HG02759 (cell line): ENCODE results near the gene ERC1.
"Not testable (repeated sequence)": the region's sequence is repeated elsewhere in the genome, so short reads cannot be mapped to it uniquely, and the experiment has no call there.

ENCODE experiments used
- ATAC-seq: cut with Tn5 transposase; IDR thresholded peaks from one replicate; pipeline ENCODE4 v1.9.1; 2021; ENCODE audit warnings: mild to moderate bottlenecking, moderate library complexity; ENCODE audit not compliant: unreplicated experiment

ERC1 gene

DNA sequence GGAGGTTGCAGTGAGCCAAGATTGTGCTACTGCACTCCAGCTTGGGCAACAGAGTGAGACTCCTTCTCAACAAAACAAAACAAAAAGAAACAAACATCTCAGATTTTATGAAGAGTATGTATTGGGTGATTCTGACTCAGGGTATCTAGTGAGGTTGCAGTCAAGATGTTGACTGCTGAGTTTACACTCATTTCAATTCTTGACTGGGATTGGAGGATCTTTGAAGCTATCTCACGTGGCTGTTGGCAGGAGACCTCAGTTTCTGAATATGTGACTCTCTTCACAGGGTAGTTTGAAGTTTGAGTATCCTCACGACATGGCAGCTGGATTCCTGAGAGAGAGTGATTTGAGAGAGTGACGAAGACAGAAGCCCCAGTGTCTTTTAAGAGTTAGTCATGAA lies 29.4 kb downstream of the ERC1 start:
- ATAC-seq = no peak

DNA sequence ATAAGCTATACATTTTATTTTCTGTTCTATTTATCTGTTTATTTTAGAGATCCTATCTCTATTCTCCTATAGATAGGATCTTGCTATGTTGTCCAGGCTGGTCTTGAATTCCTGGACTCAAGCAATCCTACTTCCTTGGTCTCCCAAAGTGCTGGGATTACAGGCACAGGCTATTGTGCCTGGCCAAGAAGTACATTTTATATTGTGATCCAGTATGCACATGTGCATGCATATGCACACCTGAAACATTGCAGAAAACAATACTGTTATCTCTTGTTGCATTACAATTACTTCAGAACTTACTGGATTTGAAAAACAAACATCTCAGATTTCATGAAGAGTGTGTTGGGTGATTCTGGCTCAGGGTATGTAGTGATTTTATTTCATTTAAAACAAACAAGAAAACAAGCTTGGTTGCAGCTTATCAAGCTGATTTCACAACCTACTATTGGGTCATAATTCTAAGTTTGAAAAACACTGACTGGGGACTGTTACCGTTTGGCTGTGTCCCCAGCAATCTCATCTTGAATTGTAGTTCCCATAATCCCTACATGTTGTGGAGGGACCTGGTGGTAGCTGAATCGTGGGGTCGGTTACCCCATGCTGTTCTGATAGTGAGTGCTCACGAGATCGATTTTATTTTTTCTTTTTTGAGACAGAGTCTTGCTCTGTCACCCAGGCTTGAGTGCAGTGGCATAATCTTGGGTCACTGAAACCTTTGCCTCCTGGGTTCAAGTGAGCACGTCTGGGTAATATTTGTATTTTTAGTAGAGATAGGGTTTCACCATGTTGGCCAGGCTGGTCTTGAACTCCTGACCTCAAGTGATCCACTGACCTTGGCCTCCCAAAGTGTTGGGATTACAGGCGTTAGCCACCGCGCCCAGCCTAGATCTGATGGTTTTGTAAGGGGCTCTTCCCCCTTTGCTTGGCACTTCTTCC lies 31.3 kb downstream of the ERC1 start:
- ATAC-seq = no peak

DNA sequence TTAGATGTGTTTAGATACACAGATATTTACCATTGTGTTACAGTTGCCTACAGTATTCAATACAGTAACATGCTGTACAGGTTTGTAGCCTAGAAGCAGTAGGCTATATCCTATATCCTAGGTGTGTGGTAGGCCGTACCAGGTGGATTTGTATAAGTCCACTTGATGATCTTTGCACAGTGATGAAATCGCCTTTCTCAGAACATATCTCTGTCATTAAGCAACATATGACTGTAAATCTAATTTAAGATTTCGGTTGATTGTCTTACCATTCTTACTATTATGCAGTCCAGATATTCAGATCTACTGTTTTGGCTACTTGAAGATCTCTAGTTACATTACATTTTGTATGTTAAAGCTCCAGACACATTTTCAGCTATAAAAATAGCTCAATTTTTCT lies 39.8 kb downstream of the ERC1 start:
- ATAC-seq = no peak

DNA sequence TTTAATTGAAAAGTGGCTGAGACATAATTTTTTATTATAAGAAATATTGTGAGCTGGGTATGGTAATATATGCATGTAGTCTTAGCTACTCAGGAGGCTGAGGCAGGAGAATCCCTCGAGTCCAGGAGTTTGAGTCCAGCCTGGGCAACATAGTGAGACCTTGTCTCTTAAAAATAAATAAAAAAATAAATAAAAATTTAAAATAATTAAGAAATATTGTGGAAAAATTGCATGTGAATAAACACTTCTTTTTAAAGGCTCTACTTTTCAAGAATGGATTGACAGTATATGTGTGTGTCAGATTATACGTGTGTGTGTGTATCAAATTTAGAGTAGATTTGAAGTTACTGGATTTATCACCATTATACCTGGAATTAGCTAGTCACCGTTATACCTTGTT lies 43.2 kb downstream of the ERC1 start:
- ATAC-seq = no peak

DNA sequence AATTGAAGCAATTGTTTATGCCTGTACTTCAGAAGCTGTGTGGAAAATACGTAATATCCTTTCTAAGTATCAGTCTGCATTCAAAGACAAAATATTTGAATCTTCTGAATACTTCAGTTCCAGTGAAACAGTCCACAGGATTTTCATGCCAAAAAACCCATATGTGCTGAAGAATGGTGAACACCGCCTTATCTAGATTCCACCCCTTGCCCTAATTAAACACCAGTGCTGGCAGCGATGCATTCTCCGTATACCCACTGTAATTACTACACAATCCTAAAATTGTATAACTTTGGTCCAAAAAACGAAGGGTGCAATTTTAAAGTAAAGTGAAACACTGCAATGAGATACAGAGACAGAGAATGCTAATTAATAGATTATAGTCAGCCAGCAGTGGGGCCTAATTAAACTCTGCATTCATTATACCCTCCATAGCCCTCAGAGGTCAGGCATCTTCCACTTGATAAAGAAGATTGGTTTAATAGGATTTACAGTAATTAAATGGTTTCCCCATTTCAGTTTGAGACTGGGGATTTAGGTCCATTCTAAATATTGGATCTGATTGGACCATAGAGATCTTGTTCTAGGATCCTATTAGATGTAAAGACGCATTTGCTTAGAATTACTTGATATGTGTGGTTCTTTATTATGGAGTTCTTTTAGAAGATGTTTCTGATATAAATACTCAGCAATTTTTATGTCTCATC lies 43.9 kb downstream of the ERC1 start:
- no peak for ATAC-seq

DNA sequence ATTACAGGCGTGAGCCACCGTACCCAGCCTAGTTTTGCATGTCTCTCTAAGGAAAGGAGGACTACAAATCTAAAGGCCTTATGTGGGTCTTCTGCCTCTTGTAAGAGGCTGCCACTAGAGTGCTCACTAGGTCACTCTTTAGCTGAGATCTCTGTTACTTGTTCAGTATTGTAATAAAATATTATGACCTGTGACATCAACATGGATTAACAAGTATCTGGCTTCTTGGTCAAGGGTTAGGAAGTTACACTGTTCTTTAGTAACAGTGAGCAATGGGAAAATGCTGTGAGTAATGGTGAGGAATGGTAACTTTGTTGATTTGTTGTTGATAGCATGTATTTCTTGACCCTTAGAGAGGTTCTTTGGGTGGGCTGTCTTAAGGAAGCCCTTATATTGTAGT lies 50.5 kb downstream of the ERC1 start:
- ATAC-seq = no peak

DNA sequence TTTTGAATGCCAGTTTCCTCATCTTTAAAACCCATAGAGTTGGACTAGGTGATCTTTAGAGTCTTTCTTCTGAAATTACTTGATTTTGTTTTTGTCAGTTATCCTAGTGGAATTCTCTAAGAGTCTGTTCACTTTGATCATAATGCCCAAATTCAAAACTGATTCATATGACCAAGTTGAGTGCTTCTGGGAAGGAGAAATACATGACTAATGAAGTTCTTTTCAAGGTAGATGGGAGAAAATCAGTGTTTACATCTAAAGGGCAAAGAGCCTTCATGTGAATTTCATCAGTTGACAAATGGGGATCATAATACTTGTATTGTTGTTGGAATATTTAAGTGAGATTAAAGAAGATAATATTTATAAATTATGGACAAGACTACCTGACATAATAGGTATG lies 53.2 kb downstream of the ERC1 start:
- no peak for ATAC-seq

DNA sequence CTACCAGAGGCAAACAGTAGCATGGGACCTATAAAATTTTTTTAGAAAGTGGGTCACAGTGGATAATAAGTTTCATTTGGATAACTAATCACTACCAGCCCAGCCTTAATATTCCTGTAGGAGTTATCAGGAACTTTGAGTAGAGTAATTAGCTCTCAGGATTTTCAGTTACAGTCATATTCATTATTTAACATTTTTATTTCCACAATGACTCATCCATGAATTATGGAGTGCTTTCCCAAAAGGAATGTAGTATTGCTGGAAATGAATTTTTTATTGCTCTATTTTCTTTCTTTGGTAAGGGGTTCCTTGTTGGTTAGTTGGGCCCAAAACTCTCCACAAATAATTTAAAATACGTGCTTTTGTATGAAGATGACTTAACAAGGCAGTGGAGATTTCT lies 53.7 kb downstream of the ERC1 start:
- no peak for ATAC-seq

DNA sequence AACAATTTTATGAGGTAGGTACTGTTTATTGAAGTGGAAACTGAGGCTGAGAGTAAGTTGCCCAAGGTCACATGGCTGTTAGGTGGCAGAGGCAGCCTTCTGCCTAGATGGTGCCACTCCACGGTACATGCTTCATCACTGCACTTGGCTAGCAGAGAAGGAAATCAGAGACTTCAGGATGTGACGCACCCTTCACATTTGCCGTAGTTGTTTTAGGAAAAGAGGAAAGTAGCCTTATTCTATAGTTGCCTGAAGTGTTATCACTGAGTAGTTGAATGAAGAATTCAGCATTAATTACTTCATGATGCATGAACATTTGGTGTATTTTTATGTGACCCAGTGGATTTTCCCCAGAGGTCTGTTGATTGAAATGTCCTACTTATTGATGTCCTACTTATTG lies 55.7 kb downstream of the ERC1 start:
- ATAC-seq = no peak

DNA sequence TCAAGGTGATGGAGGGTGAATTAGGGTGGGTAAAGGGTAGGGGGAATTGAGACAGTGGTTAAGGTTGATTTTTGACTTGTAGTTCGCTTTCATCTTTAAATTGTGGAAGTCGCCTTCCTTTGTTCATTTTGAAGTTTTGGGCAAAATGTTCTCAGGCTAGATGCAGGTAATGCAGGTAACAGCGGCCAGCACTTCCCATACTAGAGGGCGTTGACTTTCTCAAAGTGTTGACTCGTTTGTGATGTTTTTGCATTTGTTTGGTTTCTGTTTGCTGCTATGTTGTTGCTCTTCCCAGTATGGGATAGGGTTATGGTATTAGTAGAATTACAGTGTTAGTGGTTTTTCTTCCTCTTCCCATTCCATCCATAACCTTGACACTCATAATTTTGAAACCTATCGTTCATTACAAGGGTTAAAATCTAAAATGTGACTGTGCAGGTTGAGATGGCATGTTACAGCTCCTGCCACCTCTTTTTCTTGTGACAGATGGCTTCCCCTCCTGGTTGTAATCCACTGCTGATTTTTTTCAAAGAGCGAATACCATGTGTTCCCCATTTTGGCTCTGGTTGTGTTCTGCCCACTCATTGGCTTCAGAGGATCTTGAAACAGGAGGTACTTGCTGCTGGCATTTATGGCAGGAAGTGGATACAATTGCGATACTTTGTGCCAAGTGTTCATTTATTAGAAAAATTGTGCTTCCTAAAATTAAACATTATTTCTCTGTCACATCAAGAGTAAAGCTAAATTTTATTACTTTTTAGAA lies 57.1 kb downstream of the ERC1 start:
- ATAC-seq = no peak

DNA sequence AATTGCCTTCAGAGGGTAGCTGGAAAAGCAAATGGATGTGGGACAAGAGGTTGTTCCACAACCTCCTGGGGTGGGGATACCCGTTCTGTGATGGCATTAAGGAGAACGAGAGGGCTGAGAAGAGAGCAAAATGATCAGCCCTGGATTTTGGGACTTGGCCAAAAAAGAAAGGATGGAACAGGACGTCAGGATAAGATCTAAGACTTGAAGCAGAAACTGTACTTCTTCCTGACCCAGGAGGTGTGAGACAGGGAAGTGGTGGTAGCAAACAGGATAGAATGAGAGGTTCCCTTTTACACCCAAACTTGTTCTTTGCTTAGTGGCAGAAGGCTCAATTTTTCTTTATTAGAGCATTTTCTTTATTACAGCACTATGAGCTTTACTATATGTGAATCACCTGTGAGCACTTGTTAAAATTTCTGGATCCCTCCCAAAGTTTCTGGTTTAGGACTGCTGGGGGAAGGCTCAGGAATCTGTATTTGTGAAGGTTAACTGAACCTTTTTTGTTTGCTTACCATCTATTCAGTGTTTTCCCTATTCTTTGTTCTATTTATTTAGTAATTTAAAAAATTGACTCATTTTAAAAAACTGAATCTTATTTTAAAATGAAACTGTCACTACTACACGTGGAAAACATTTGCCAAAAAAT lies 59.2 kb downstream of the ERC1 start:
- ATAC-seq = no peak

DNA sequence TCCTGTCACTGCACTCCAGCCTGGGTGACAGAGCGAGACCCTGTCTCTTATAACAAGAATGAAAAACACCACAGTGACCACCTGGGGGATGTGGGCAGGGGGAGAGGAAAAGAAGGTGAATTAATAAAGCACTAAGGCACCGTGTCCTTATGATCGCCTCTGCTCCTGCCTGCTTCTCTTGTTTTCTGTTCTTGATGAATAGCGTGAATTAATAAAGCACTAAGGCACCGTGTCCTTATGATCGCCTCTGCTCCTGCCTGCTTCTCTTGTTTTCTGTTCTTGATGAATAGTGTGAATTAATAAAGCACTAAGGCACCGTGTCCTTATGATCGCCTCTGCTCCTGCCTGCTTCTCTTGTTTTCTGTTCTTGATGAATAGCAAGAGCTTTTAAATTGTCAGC lies 60.6 kb downstream of the ERC1 start:
- ATAC-seq = not testable (repeated sequence)

DNA sequence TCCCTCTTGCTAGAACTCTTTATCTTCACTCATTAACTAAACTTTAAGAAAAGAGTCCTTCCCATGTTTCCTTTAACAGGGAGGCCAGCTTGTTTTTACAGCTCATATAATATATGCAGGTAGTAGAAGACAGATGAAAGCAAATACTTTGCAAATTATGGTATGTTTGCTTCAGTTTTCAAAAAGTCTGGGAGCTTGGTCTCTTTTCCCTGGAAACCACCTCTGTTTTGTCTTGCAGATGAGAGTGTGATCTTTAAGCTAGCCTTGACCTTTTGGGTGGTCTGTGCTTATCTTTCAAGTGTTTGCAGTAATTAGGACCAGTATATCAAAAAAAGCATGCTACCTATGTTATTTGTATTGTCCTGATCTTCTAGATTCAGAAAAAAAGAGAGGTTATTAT lies 62.7 kb downstream of the ERC1 start:
- ATAC-seq = no peak

DNA sequence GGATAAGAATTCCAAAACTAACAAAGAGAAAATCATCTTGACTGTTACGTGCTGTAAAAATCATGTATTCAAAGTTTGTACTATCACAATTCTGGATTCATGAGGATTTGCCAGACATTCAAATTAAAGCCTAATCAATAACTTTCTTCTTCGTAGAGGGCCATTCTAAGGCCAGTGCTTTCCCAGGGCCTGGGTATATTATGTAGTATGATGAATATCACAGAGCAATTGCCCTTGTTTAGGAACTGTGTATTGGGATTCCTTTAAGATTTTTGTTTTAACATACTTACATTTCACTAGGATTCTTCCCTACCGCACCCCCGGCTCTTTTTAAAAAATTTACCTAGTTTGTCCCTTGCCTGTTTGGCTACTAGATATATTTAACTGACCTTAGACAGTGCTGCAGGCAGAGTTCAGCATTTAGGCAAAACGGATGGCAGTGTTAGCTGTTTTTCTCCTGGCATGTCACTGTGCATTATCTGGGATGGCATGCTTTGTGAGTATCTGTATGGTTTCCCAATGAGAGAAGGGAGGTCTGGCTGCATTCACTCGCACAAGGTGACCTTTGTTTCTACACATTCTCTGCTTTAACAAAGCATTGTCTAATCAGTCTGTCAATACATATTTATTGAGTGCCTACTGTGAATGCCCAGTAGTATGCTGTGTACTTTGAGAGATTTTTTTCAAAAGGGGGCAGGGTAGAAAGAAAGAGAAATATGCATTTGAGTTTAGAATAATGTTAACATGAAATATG lies 63.3 kb downstream of the ERC1 start:
- ATAC-seq = no peak

DNA sequence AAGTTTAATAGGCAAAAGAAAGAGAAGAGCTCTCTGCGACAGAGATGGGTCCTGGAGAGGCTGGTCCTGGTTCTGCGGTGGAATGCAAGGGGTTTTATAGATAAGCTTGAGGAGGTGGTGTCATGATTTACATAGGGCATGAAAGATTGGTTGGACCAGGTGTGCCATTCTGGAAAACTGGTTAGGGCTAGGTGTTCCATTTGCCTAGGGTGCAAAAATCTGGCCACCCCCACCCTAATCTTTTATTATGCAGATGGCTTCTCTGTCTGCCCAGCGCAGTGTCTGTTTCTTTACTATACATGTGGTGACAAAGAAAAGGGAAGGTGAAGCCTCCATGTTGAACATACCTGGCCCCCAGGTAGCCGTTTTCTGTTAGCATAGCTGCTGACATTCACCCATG lies 65.4 kb downstream of the ERC1 start:
- no peak for ATAC-seq

DNA sequence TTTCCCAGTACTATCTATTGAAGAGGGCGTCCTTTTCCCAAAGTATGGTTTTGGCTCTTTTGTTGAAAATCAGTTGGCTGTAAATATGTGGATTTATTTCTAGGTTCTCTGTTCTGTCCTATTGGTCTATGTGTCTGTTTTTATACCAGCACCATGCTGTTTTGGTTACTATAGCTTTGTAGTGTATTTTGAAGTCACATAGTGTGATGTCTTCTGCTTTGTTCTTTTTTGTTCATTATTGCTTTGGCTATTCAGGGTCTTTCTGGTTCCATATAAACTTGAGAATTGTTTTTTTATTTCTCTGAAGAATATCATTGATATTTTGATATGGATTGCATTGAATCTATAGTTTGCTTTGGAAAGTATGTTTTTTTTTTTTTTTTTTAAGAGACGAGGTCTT lies 67.4 kb downstream of the ERC1 start:
- no peak for ATAC-seq

DNA sequence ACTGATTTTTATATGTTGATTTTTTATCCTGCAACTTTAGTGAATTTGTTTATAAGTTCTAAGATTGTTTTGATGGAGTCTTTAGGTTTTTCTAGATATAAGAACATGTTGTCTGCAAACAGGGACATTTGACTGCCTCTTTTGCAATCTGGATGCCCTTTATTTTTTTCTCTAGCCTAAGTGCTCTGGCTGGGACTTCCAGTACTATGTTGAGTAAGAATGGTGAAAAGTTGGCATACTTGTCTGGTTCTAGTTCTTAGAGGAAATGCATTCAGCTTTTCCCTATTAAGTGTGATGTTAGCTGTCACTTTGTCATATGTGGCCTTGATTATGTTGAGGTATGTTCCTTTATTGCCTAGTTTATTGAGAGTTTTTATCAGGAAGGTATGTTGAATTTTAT lies 68.1 kb downstream of the ERC1 start:
- ATAC-seq = no peak

DNA sequence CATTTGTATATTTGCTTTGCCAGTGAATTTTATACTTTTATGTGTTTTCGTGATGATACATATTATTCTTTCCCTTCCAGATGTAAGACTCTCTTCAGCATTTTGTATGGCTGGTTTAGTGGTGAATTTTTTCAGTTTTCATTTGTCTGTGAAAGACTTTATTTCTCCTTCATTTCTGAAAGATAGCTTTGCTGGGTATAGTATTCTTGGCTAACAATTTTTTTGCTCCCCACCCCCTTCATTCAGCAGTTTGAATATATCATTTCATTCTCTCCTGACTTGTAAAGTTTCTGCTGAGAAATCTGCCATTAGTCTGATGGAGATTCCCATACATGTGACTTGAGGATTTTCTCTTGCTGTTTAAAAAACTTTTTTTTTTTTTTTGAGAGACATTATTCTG lies 72.8 kb downstream of the ERC1 start:
- no peak for ATAC-seq

DNA sequence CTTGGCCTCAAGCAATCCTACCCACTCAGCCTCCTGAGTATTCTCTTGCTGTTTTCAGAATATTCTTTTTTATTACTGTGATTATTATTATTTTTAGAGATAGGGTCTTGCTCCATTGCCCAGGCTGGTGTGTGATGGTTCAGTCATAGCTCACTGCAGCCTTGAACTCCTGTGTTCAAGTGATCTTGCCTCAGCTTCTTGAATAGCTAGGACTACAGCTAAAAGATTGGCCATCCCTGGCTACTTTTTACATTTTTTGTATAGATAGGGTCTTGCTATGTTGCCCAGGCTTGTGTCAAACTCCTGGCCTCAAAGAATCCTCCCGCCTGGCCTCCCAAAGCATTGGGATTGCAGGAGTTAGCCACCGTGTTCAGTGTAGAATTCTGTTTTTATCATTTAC lies 73.3 kb downstream of the ERC1 start:
- no peak for ATAC-seq

DNA sequence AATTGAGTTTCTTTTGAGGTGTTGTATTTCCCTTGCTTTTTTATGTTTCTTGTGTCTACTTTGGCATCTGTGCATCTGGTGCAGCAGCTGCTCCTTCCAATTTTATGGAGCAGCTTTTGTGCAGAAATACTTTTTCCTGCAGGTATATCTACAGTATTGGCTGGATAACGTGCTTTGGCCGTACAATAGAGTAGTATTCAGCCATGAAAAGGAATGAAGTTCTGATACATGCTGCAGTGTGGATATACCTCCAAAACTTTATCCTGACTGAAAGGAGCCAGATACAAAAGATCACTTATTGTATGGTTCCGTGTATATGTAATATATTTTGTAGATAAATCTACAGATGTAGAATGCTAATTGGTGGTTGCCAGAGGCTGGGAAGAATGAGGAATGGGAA lies 74.6 kb downstream of the ERC1 start:
- no peak for ATAC-seq
